DOHH2 (cell line): Measurements from ENCODE around the gene DHX58.

Source experiments
- H3F3A ChIP-seq: fragments of 200-600 bp; sonication (generic), shearing (Covaris generic); 2 replicates; pipeline ENCODE4 v1.6.0; 2016; ENCODE audit warnings: antibody characterized with exemption, mild to moderate bottlenecking; ENCODE audit not compliant: control insufficient read depth, insufficient read depth
- H3K27ac ChIP-seq: fragments of 200-600 bp; sonication (generic); 2 replicates; pipeline ENCODE4 v1.5.1; 2014; ENCODE audit warnings: low read depth, mild to moderate bottlenecking, low read length, moderate library complexity
- H3K27me3 ChIP-seq: fragments of 200-600 bp; sonication (generic); 2 replicates; pipeline ENCODE4 v1.6.1; 2014; ENCODE audit warnings: mild to moderate bottlenecking, low read length, mixed read lengths; ENCODE audit not compliant: control insufficient read depth
- H3K36me3 ChIP-seq: fragments of 200-600 bp; sonication (generic); 2 replicates; pipeline ENCODE4 v1.6.1; 2014; ENCODE audit warnings: mild to moderate bottlenecking, low read length, moderate library complexity, mixed read lengths; ENCODE audit not compliant: control insufficient read depth
- H3K4me1 ChIP-seq: fragments of 200-600 bp; sonication (generic); 2 replicates; pipeline ENCODE4 v1.6.1; 2014; ENCODE audit warnings: mild to moderate bottlenecking, low read length, mixed read lengths; ENCODE audit not compliant: control insufficient read depth
- H3K4me2 ChIP-seq: fragments of 200-600 bp; sonication (generic); 2 replicates; pipeline ENCODE4 v1.6.0; 2014; ENCODE audit warnings: mild to moderate bottlenecking, low read length, moderate library complexity
- H3K4me3 ChIP-seq: fragments of 200-600 bp; sonication (generic); 2 replicates; pipeline ENCODE4 v1.5.1; 2014; ENCODE audit warnings: mild to moderate bottlenecking, low read length, mixed read lengths
- H3K79me2 ChIP-seq: fragments of 200-600 bp; sonication (generic); 2 replicates; pipeline ENCODE4 v1.6.1; 2014; ENCODE audit warnings: mild to moderate bottlenecking, low read length, mixed read lengths; ENCODE audit not compliant: control insufficient read depth
- H3K9me2 ChIP-seq: fragments of 200-600 bp; sonication (generic); replicated peaks from 2 replicates; pipeline ENCODE4 v1.6.1; 2014; ENCODE audit warnings: mild to moderate bottlenecking, low read length, mixed read lengths; ENCODE audit not compliant: control insufficient read depth
- H3K9me3 ChIP-seq: fragments of 200-600 bp; sonication (generic); 2 replicates; pipeline ENCODE4 v1.6.1; 2014; ENCODE audit warnings: antibody characterized with exemption, low read length, mixed read lengths; ENCODE audit not compliant: control insufficient read depth, insufficient read depth
- H4K20me1 ChIP-seq: fragments of 200-600 bp; sonication (generic); 2 replicates; pipeline ENCODE4 v1.6.0; 2014; ENCODE audit warnings: low read depth, mild to moderate bottlenecking, antibody characterized with exemption, low read length, moderate library complexity; ENCODE audit not compliant: control insufficient read depth, insufficient read depth
- CTCF ChIP-seq: fragments of 200-600 bp; sonication (generic); IDR thresholded peaks from one replicate; pipeline ENCODE4 v1.5.1; 2014; ENCODE audit warnings: antibody characterized with exemption, mild to moderate bottlenecking, low read depth, low read length; ENCODE audit not compliant: poor library complexity, severe bottlenecking
- EZH2phosphoT487 ChIP-seq: fragments of 200-600 bp; sonication (generic); IDR thresholded peaks from 2 replicates; pipeline ENCODE4 v1.6.1; 2017; ENCODE audit warnings: borderline replicate concordance, mild to moderate bottlenecking, antibody characterized with exemption, low read length, moderate library complexity, mixed read lengths

DHX58 gene

GRCh38 chr17:42097691-42098631 lies 14.6 kb downstream of the DHX58 start, which contains the start of gene ZNF385C:
ZNF385C (minus strand) TSS chr17:42098473; CDS start chr17:42063056, 35,417 bp downstream.
- Histone ChIP-seq H3K27ac (no peak within 1 kb of the TSS), H3K4me3 (no peak within 1 kb of the TSS), H3K9me3 (no peaks in the 10 kb centered on the region), H4K20me1 (no peaks in the 10 kb centered on the region), H3K79me2 (no peaks in the 10 kb centered on the region), H3K36me3 (no peaks in the 10 kb centered on the region), H3K4me2 (peak within 1 kb of the TSS; percentile 51), H3K4me1 (peaks cover 6% of the 10 kb centered on the region; the same call in 1 of the 2 replicates), H3K9me2 (no peaks in the 10 kb centered on the region), H3F3A (no peaks in the 10 kb centered on the region), H3K27me3 (peaks cover 24% of the 10 kb centered on the region)
- TF ChIP-seq EZH2phosphoT487 (no peak), CTCF (no peak)

- Histone ChIP-seq H3F3A (no peaks in the 10 kb centered on the region), H3K4me3 (no peak overlapping the region), H3K9me3 (no peaks in the 10 kb centered on the region), H3K4me2 (no peak overlapping the region), H3K27me3 (peaks cover 27% of the 10 kb centered on the region), H3K36me3 (no peaks in the 10 kb centered on the region), H3K79me2 (no peaks in the 10 kb centered on the region), H4K20me1 (no peaks in the 10 kb centered on the region), H3K9me2 (no peaks in the 10 kb centered on the region), H3K4me1 (peaks cover 6% of the 10 kb centered on the region; the same call in 1 of the 2 replicates), H3K27ac (no peak overlapping the region)
- TF ChIP-seq EZH2phosphoT487: no peak
- peak; percentile 14 for TF ChIP-seq CTCF
Measured at GRCh38 chr17:42096360-42097111, 16.0 kb downstream of the DHX58 start.

GRCh38 chr17:42094375-42095069 lies 18.0 kb downstream of the DHX58 start:
- Histone ChIP-seq H3K9me3 (no peaks in the 10 kb centered on the region), H3K9me2 (no peaks in the 10 kb centered on the region), H4K20me1 (no peaks in the 10 kb centered on the region), H3K4me3 (no peak overlapping the region), H3K27me3 (peaks cover 33% of the 10 kb centered on the region), H3K27ac (no peak overlapping the region), H3K79me2 (no peaks in the 10 kb centered on the region), H3F3A (peaks cover 2% of the 10 kb centered on the region; the same call in 1 of the 2 replicates), H3K4me1 (peaks cover 6% of the 10 kb centered on the region; the same call in 1 of the 2 replicates), H3K4me2 (no peak overlapping the region), H3K36me3 (no peaks in the 10 kb centered on the region)
- TF ChIP-seq CTCF: no peak
- no peak for TF ChIP-seq EZH2phosphoT487
